Muscle layer of duodenum (tissue), 2 donors: ENCODE data around the gene CERS1.

Experiments used
- H3K27ac ChIP-seq: one replicate; pipeline ENCODE4 v1.7.0; 2013; ENCODE audit warnings: mild to moderate bottlenecking, low read length
- H3K27me3 ChIP-seq: one replicate; pipeline ENCODE4 v1.7.0; 2013; ENCODE audit warnings: low read depth, mild to moderate bottlenecking, control low read depth, low read length
- H3K36me3 ChIP-seq, 2 donors: one replicate each; pipeline ENCODE4 v1.7.0; 2013; ENCODE audit warnings: low read length in 2 of 2, control low read depth in 1 of 2, mild to moderate bottlenecking in 1 of 2; ENCODE audit not compliant: insufficient read depth in 2 of 2, control insufficient read depth in 1 of 2
- H3K4me1 ChIP-seq, 2 donors: one replicate each; pipeline ENCODE4 v1.7.0; 2013; ENCODE audit warnings: low read length in 2 of 2, mild to moderate bottlenecking in 2 of 2, control low read depth in 1 of 2, moderate library complexity in 1 of 2; ENCODE audit not compliant: insufficient read depth in 2 of 2, control insufficient read depth in 1 of 2
- H3K4me3 ChIP-seq, 2 donors: one replicate each; pipeline ENCODE4 v1.7.0; 2013; ENCODE audit warnings: low read length in 2 of 2, low read depth in 1 of 2, mild to moderate bottlenecking in 1 of 2
- H3K9me3 ChIP-seq, 2 donors: one replicate each; pipeline ENCODE4 v1.7.0; 2013; ENCODE audit warnings: low read length in 2 of 2, control low read depth in 1 of 2, mild to moderate bottlenecking in 1 of 2; ENCODE audit not compliant: control insufficient read depth in 1 of 2
- donor health status: healthy.

Gene CERS1

GRCh38 chr19:18839465-18840287 lies 56.3 kb downstream of the CERS1 start:
- peaks cover 11 to 66% of the 10 kb centered on the region in 2 donors for H3K4me1 ChIP-seq
- no peak overlapping the region for H3K27ac ChIP-seq
- H3K4me3 ChIP-seq = no peak overlapping the region
- no peaks in the 10 kb centered on the region for H3K9me3 ChIP-seq
- H3K27me3 ChIP-seq = no peaks in the 10 kb centered on the region
- H3K36me3 ChIP-seq = peaks cover 0 to 12% of the 10 kb centered on the region in 2 donors

- peaks cover 22 to 52% of the 10 kb centered on the region in 2 donors for H3K4me1 ChIP-seq
- peak overlapping the region; percentile 81 for H3K27ac ChIP-seq
- no peaks in the 10 kb centered on the region for H3K27me3 ChIP-seq
- peaks cover 0 to 12% of the 10 kb centered on the region in 2 donors for H3K36me3 ChIP-seq
- H3K4me3 ChIP-seq = peak overlapping the region; percentile 79 to 88
- H3K9me3 ChIP-seq = no peaks in the 10 kb centered on the region
Measured at GRCh38 chr19:18834644-18834984, 61.3 kb downstream of the CERS1 start.

DNA sequence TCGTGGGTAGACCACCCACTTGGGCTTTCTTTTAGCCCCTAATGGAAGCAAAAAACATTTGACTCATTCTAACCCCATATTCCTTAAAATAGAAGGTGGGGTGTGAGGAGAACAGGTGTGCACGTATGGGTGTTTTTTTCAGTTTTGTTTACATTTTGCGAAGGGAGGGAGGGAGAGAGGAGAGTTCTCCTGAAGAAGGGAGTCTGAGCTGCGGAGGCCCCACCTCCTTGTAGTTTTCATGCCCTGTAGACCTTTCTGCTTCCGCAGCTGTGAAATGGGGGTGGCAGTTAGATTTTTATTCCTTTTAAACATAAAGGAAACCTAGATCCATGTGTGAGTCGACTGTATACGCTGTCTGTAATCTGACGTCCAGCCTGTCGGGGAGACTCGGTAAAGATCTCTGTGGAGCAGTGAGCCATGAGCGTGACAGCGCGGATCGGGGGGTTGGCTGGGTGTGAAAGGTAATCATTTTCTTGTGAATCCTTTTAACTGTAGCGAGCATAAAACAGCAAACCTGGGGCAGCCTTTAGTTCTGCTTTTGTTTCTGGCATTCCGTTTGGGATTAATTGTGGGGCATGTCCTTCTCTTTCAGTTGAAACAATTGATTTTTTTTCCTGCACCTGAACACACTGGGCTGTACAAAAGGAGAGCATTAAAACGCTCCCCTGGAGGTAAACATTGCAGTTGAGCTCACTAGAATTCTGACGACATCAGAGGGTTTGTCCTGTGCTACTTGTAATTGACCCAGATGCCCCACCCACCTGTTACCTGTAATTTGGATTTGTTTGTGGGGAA lies 61.9 kb downstream of the CERS1 start:
- Histone ChIP-seq H3K9me3 (no peaks in the 10 kb centered on the region), H3K4me3 (peak overlapping the region; percentile 79 to 88), H3K27me3 (no peaks in the 10 kb centered on the region), H3K36me3 (peaks cover 0 to 12% of the 10 kb centered on the region in 2 donors), H3K27ac (peak overlapping the region; percentile 81), H3K4me1 (peaks cover 22 to 48% of the 10 kb centered on the region in 2 donors)

DNA sequence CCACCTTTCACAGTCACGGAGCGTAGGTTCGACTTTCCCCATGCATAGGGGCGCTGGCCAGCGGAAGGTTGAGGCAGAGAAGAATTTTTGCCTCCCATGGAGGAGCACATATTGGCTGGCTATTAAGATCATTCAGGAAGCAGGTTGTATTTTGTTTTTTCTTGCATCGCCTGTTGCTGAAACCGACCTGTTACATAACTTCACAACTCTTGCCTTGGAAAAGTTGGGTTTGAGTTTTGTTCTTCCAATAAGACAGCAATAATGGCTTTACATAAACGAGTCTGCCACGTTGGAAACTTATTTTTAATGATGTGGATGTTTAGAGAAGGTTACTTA lies 62.8 kb downstream of the CERS1 start:
- Histone ChIP-seq H3K27me3 (no peaks in the 10 kb centered on the region), H3K9me3 (no peaks in the 10 kb centered on the region), H3K36me3 (peaks cover 0 to 11% of the 10 kb centered on the region in 2 donors), H3K4me3 (peak overlapping the region; percentile 79 to 88), H3K27ac (peak overlapping the region; percentile 81), H3K4me1 (peaks cover 17 to 43% of the 10 kb centered on the region in 2 donors)

DNA sequence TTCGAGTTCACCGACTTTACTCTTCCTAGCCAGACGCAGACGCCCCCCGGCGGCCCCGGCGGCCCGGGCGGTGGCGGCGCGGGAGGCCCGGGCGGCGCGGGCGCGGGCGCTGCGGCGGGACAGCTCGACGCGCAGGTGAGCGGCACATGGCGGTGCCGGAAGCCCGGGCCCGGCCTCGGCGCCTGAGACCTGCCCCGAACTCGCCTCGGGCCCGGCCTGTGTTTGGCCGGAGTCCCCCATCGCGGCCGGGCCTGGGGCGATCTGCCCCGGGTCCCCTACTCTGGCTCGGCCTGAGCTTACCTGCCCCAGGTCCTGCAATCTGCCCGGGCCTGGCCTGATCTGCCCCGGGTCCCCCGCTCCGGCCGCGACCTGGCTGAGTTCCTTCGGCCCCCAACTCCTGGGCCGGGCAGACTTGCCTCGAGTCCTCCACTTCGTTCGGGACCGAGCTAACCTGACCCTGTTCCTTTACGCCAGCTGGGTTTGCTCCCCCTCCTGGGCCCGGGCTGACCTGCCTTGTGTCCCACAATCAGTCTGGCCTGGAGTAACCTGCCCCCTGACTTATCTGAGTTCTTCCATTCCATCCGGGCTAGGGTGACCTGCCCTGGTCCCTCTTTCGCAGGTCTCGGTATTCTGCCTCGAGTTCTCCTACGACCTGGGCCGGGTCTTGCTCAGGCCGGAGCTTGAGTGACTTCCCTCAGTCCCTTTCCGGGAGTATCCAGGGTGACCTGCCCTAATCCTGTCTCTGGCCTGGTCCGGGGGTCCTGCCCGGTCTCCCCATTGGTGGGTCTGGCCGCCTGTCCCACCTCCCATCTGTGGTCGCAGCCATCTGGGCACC lies 63.4 kb downstream of the CERS1 start:
- Histone ChIP-seq H3K9me3 (peaks cover 0 to 2% of the 10 kb centered on the region in 2 donors), H3K36me3 (peaks cover 0 to 5% of the 10 kb centered on the region in 2 donors), H3K4me1 (peaks cover 17 to 39% of the 10 kb centered on the region in 2 donors), H3K27me3 (no peaks in the 10 kb centered on the region), H3K27ac (peak overlapping the region; percentile 81), H3K4me3 (peak overlapping the region; percentile 79 to 88)

DNA sequence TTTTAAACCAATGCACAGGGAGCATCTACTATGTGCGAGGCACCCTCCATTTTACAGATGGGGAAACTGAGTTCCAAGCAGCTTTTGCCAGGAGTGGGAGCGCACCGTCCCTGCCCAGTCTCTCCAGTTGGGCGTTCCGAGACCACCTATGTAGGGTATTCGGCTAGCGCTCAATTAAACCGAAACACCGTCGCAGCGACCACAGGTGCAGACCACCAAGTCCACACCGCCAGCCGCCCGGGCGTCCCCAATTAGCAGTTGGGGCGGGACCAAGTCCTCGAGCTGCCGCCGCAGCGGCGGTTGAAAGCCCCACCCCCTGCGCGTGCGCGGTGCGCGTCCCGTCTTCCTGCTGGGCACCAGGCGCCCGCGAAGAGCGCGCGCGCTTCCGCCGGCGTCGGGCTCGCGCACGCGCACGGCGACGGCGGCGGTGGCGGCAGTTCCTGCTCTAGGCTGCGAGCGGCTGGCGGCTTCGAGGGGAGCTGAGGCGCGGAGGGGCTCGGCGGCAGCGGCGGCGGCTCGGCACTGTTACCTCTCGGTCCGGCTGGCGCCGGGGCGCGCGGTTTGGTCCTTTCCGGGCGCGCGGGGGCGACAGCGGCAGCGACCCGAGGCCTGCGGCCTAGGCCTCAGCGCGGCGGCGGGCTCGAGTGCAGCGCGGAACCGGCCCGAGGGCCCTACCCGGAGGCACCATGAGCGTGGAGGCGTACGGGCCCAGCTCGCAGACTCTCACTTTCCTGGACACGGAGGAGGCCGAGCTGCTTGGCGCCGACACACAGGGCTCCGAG lies 64.2 kb downstream of the CERS1 start, which contains the start of gene UPF1:
Gene UPF1, plus strand, starts transcription at position 436 of the 782 bp plus-strand sequence. Its CDS starts 251 bp downstream, at position 687.
- H3K27me3 ChIP-seq = no peaks in the 10 kb centered on the region
- H3K36me3 ChIP-seq = no peaks in the 10 kb centered on the region
- H3K9me3 ChIP-seq = peaks cover 0 to 8% of the 10 kb centered on the region in 2 donors
- peaks cover 17 to 33% of the 10 kb centered on the region in 2 donors for H3K4me1 ChIP-seq
- peak within 1 kb of the TSS; percentile 79 to 88 for H3K4me3 ChIP-seq
- peak within 1 kb of the TSS; percentile 81 for H3K27ac ChIP-seq

DNA sequence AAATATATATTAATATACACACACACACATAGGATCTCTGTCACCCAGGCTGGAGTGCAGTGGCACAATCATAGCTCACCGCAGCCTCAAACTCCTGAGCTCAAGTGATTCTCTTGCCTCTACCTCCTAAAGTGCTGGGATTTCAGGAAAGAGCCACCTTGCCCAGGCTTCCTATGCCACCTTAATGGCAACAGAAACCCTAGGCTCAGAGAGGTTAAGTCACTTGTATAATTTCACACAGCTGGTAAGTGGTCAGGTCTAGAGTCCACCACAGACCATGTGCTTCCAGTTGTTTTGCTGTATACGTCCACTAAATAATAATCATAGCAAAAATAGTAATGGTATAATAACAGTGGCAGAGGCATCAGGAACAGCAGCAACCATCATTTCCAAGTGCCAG lies 65.5 kb downstream of the CERS1 start:
- no peak overlapping the region for H3K4me3 ChIP-seq
- H3K36me3 ChIP-seq = no peaks in the 10 kb centered on the region
- H3K27ac ChIP-seq = no peak overlapping the region
- peaks cover 0 to 9% of the 10 kb centered on the region in 2 donors for H3K9me3 ChIP-seq
- H3K4me1 ChIP-seq = peaks cover 11 to 25% of the 10 kb centered on the region in 2 donors
- no peaks in the 10 kb centered on the region for H3K27me3 ChIP-seq

GRCh38 chr19:18828786-18829185 lies 67.2 kb downstream of the CERS1 start:
- Histone ChIP-seq H3K27ac (no peak overlapping the region), H3K4me3 (no peak overlapping the region)

More at GRCh38 chr19:18828786-18829185, 67.2 kb downstream of the CERS1 start:
- Histone ChIP-seq H3K36me3 (no peaks in the 10 kb centered on the region), H3K9me3 (peaks cover 0 to 9% of the 10 kb centered on the region in 2 donors), H3K27me3 (no peaks in the 10 kb centered on the region), H3K4me1 (peaks cover 3 to 13% of the 10 kb centered on the region in 2 donors)
